ENCODE measurements around the gene SRRM2.

Gene SRRM2

DNA sequence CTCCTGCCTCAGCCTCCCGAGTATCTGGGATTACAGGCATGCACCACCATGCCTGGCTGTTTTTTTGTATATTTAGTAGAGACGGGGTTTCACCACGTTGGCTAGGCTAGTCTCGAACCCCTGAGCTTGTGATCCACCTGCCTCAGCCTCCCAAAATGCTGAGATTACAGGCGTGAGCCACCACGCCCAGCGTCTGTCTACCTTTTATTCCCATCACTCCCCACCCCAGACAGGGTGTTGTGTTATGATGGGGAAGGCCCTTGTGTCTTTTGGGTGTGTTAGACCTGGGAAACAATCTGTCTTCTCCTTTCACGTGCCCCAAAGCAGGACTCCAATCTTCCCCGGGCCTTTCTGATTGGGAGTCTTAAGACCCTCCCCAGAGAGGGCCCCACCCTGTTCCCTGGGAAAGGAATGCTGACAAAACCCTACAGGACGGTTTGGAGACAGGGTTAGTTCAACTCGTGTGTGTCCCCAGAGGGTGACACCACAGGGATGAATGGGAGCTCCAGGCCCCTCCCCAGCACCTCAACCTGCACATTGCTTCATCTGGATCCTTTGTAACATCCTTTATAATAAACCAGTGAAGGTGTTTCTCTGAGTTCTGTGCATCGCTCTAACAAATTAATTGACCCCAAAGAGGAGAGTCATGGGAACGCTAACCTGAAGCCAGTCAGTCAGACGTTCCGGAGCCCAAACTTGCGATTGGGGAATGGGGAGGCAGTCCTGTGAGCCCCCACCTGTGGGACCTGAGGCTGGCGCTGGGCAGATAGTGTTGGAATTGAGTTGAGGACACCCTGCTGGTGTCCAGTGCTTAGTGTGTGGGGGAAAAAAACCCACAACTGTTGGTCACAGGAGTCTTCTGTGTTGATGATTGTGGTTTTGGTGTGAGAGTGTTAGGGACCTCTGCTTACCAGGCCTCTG, 27.8 kb downstream of the SRRM2 start:
- DNase-seq, result no peak
- H3K9me3 Mint-ChIP-seq, result no peaks in the 10 kb centered on the region
- TF ChIP-seq, protein P1, sequence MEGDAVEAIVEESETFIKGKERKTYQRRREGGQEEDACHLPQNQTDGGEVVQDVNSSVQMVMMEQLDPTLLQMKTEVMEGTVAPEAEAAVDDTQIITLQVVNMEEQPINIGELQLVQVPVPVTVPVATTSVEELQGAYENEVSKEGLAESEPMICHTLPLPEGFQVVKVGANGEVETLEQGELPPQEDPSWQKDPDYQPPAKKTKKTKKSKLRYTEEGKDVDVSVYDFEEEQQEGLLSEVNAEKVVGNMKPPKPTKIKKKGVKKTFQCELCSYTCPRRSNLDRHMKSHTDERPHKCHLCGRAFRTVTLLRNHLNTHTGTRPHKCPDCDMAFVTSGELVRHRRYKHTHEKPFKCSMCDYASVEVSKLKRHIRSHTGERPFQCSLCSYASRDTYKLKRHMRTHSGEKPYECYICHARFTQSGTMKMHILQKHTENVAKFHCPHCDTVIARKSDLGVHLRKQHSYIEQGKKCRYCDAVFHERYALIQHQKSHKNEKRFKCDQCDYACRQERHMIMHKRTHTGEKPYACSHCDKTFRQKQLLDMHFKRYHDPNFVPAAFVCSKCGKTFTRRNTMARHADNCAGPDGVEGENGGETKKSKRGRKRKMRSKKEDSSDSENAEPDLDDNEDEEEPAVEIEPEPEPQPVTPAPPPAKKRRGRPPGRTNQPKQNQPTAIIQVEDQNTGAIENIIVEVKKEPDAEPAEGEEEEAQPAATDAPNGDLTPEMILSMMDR (IDR thresholded peaks at IDR 0.05), result no peak
- no peak overlapping the region for H3K27ac Mint-ChIP-seq
- H3K4me3 Mint-ChIP-seq, result peak overlapping the region; percentile 66
- peaks cover 36% of the 10 kb centered on the region for H3K4me1 Mint-ChIP-seq
- peaks cover 8% of the 10 kb centered on the region for H3K27me3 Mint-ChIP-seq (ENCODE audit: low read depth, poor library complexity)
- H3K36me3 Mint-ChIP-seq (ENCODE audit: low read depth), result no peaks in the 10 kb centered on the region

DNA sequence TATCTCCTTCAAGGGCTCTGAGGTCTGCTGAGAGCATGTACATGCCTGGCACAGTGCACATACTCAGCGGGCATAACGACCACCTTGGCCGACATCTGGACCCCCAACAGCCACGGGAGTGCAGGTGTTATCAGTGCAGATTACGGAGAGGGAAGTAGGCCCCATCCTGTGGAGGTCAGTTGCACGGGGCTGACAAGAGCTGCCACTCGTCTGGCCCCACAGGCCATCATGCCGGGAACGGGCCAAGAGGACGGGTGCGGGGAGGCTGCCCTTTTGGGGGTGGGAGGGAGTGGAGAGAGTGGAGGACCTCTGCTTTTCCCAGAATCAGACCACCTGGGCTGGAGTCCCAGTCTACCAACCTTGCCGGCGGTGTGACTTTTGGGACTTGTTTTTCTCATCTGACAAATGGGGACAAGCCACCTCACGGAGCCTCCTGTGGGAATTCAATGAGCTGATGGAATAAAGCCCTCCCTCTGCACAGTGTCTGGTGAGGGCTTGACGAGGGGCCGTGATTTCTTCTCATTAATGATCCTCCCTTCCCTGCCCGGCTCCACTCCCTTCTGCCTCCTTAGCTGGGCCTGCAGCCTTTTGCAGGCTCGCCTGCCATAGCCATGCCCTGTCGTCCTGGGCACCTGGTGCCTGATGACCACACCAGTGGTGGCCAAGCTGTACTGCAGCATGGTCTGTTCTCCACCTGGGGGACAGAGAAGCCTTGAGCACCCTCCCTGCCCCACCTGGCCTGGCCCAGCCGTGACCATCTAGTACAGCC, 30.3 kb downstream of the SRRM2 start:
- Mint-ChIP-seq H3K9me3 (no peaks in the 10 kb centered on the region), H3K27ac (no peak overlapping the region), H3K36me3 (ENCODE audit: low read depth) (no peaks in the 10 kb centered on the region), H3K27me3 (ENCODE audit: low read depth, poor library complexity) (peaks cover 15% of the 10 kb centered on the region), H3K4me3 (no peak overlapping the region), H3K4me1 (peaks cover 34% of the 10 kb centered on the region)
- DNase-seq, result no peak
- TF ChIP-seq, protein P1 (IDR thresholded peaks at IDR 0.05), result no peak

DNA sequence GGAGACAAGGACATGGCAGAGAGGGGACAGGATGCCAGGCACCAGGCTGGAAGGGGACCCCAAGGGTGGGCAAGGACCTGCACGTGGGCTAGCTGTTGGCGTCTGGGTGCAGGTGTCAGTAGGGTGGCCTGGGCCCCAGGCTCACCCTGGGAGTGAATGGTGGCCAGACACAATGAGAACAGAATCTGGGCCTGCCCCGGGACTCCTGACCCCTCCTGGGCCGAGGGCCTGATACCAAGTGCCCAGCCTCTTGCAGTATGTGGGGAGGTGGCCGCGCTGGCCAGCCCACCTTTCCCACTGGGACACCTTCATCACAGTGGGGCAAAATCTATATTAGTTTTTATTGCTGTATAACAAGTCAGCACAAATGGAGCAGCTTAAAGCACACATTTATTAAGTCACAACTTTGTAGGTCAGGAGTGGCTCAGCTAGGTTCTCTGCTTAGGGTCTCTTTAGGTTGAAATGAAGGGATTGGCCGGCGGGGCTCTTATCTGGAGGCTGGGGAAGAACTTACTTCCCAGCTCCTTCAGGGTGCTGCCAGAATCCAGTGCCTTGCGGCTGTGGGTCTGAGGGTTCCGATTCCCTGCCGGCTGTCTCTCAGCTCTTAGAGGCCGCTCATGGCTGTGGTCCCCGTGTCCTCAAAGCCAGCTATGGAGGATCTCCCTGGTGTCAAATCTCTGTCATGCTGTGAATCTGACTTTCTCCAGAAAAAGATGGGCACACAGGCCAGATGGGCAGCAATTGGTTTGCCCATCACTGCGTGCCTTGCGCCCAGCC, 31.3 kb downstream of the SRRM2 start:
- H3K4me1 Mint-ChIP-seq, result peaks cover 26% of the 10 kb centered on the region
- H3K36me3 Mint-ChIP-seq (ENCODE audit: low read depth), result no peaks in the 10 kb centered on the region
- no peak overlapping the region for H3K27ac Mint-ChIP-seq
- TF ChIP-seq, protein P1 (IDR thresholded peaks at IDR 0.05), result no peak
- H3K9me3 Mint-ChIP-seq, result no peaks in the 10 kb centered on the region
- no peak for DNase-seq
- H3K4me3 Mint-ChIP-seq, result no peak overlapping the region
- peaks cover 21% of the 10 kb centered on the region for H3K27me3 Mint-ChIP-seq (ENCODE audit: low read depth, poor library complexity)

DNA sequence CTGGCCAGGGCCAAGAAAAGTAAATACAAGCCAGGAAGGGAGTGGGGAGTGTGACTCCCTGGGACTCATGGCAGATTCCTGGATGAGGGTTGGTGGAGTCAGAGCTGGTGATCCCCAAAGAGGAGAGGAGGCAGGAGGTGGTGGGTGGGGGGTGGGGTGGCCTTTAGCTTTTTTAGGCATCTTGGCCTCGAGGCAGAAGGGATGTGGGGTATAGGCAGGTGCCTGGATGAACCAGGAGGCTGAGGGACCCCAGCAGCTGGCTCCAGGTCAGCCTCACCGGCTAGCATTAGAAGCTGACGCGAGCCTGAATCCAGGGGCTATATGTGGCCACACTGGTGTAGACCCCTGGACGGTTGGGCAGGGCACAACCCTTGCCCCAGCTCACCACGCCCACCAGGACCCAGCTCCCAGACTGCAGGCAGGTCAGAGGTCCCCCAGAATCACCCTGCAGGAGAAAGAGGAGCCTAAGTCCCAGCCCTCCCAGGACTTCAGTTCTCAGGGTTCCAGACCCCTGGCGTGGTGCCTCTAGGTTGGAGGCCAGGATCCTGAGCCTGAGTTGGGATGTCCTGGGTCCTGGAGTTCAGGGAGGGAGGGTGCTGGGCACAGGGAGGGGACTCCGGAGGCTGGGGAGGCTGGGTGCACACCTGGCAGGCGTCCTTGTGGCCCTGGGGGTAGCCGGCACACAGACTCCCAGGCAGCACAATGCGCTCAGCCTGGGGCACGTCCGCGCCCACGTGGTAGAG, 32.1 kb downstream of the SRRM2 start:
- no peaks in the 10 kb centered on the region for H3K36me3 Mint-ChIP-seq (ENCODE audit: low read depth)
- TF ChIP-seq, protein P1 (IDR thresholded peaks at IDR 0.05), result no peak
- no peaks in the 10 kb centered on the region for H3K9me3 Mint-ChIP-seq
- DNase-seq, result no peak
- H3K4me3 Mint-ChIP-seq, result no peak overlapping the region
- H3K27me3 Mint-ChIP-seq (ENCODE audit: low read depth, poor library complexity), result peaks cover 29% of the 10 kb centered on the region
- H3K4me1 Mint-ChIP-seq, result peaks cover 25% of the 10 kb centered on the region
- no peak overlapping the region for H3K27ac Mint-ChIP-seq
